NCI-H1694 treated with DMSO at 0.1 percent for 48 hours (cell line): ENCODE measurements around the gene CACUL1.
"Not testable (repeated sequence)": the region's sequence is repeated elsewhere in the genome, so short reads cannot be mapped to it uniquely, and the experiment has no call there.

Experiments used
- DNase-seq: peaks from one replicate; lab custom pipeline; 2025; lab: John Stamatoyannopoulos, UW

The CACUL1 gene

GRCh38 chr10:118768041-118768919 is 13.5 kb upstream of the CACUL1 start:
- no peak for DNase-seq

- DNase-seq = no peak
Measured at GRCh38 chr10:118767297-118768040, 12.7 kb upstream of the CACUL1 start.

GRCh38 chr10:118764195-118764594 is 9.4 kb upstream of the CACUL1 start:
- no peak for DNase-seq

GRCh38 chr10:118763202-118763988 is 8.6 kb upstream of the CACUL1 start:
- DNase-seq = no peak

GRCh38 chr10:118760265-118760664 is 5.5 kb upstream of the CACUL1 start:
- no peak for DNase-seq

GRCh38 chr10:118758449-118758848 is 3.7 kb upstream of the CACUL1 start:
- no peak for DNase-seq

- DNase-seq = no peak
Measured at GRCh38 chr10:118754229-118754555, 578 bp downstream of the CACUL1 start.

GRCh38 chr10:118753331-118754228 is 1.2 kb downstream of the CACUL1 start:
- no peak for DNase-seq

- no peak for DNase-seq
Measured at GRCh38 chr10:118752409-118752808, 2.4 kb downstream of the CACUL1 start.

GRCh38 chr10:118751265-118751664 is 3.5 kb downstream of the CACUL1 start:
- no peak for DNase-seq

- no peak for DNase-seq
Measured at GRCh38 chr10:118748041-118748440, 6.7 kb downstream of the CACUL1 start.

- DNase-seq = no peak
Measured at GRCh38 chr10:118746246-118746645, 8.5 kb downstream of the CACUL1 start.

GRCh38 chr10:118745056-118745455 is 9.7 kb downstream of the CACUL1 start:
- DNase-seq = no peak

GRCh38 chr10:118744346-118744918 is 10.3 kb downstream of the CACUL1 start:
- DNase-seq = not testable (repeated sequence)

- DNase-seq = no peak
Measured at GRCh38 chr10:118742782-118743181, 12.0 kb downstream of the CACUL1 start.

- DNase-seq = no peak
Measured at GRCh38 chr10:118742032-118742431, 12.7 kb downstream of the CACUL1 start.

- no peak for DNase-seq
Measured at GRCh38 chr10:118738406-118738805, 16.4 kb downstream of the CACUL1 start.

- DNase-seq = no peak
Measured at GRCh38 chr10:118737603-118738302, 17.0 kb downstream of the CACUL1 start.

GRCh38 chr10:118735294-118735693 is 19.5 kb downstream of the CACUL1 start:
- DNase-seq = no peak

- DNase-seq = no peak
Measured at GRCh38 chr10:118734475-118734874, 20.3 kb downstream of the CACUL1 start.
